GM12878 (cell line): ENCODE measurements around the gene GOPC. TPM values are rescaled to one million over a fixed set of nuclear protein-coding genes. Genes with fewer than 3 reads are reported as not detected.

ENCODE experiments used
- ATAC-seq: fragments of 200-7000 bp; cut with Tn5 transposase; 3 replicates; pipeline ENCODE4 v1.9.1; 2020; ENCODE audit warnings: mild to moderate bottlenecking, moderate library complexity
- BruUV-seq: library from RNA; stranded (reverse); fragments of 400-500 nt; replicated peaks from 2 replicates; lab custom pipeline; 2021; lab: Mats Ljungman, UMichigan
- CTCF ChIA-PET: fragments of 300-600 bp; sonication (Branson Sonifier 250); formaldehyde crosslinking; extraction: SDS; loops from one replicate; lab custom pipeline; 2021; ENCODE audit warnings: inconsistent platforms; lab: Yijun Ruan, JAX
- POLR2A ChIA-PET: fragments of 350-600 bp; formaldehyde crosslinking; extraction: SDS; loops from one replicate; lab custom pipeline; 2021; ENCODE audit warnings: inconsistent platforms; lab: Charles Lee
- RAD21 ChIA-PET: fragments of 300-600 bp; sonication (Branson Sonifier 250); formaldehyde crosslinking; loops from one replicate; lab custom pipeline; 2023; ENCODE audit warnings: antibody characterized with exemption; ENCODE audit not compliant: unreplicated experiment; lab: Charles Lee
- SMC1A ChIA-PET: fragments of 300-600 bp; sonication (Branson Sonifier 250); formaldehyde crosslinking; loops from one replicate; lab custom pipeline; 2023; ENCODE audit not compliant: unreplicated experiment, uncharacterized antibody; lab: Charles Lee
- DNase-seq: peaks from one replicate; pipeline ENCODE4 v3.0.0-alpha.2; 2011; ENCODE audit warnings: low read depth, low spot score
- FAIRE-seq: peaks from 3 replicates; lab custom pipeline; 2011; peaks lifted over from hg19 to GRCh38; lab: Jason Lieb, UNC
- H2AFZ ChIP-seq: 2 replicates; pipeline ENCODE4 v1.6.0; 2011; ENCODE audit warnings: low read depth, low read length, control low read depth; ENCODE audit not compliant: control insufficient read depth
- H3K27ac ChIP-seq: 2 replicates; pipeline ENCODE4 v1.5.1; 2011; ENCODE audit warnings: control low read depth; ENCODE audit not compliant: control insufficient read depth, insufficient read depth
- H3K27me3 ChIP-seq, 2 experiments: replicated peaks in 1 of 2; 2 replicates each; pipeline versions ENCODE4 v1.6.0 to v1.6.1; 2011; ENCODE audit warnings: low read length in 1 of 2; ENCODE audit not compliant: control insufficient read depth in 2 of 2, insufficient read depth in 2 of 2
- H3K36me3 ChIP-seq, 2 experiments: 2 replicates each; pipeline ENCODE4 v1.5.1; 2011; ENCODE audit warnings: low read length in 1 of 2; ENCODE audit not compliant: control insufficient read depth in 2 of 2, insufficient read depth in 2 of 2
- H3K4me1 ChIP-seq: 2 replicates; pipeline ENCODE4 v1.6.1; 2011; ENCODE audit warnings: mild to moderate bottlenecking, low read length, moderate library complexity, mixed read lengths; ENCODE audit not compliant: control insufficient read depth, insufficient read depth
- H3K4me2 ChIP-seq: 2 replicates; pipeline ENCODE4 v1.6.0; 2011; ENCODE audit warnings: control low read depth; ENCODE audit not compliant: control insufficient read depth, insufficient read depth
- H3K4me3 ChIP-seq: fragments of 200-600 bp; sonication (generic); 2 replicates; pipeline ENCODE4 v1.5.1; 2016
- H3K79me2 ChIP-seq: 2 replicates; pipeline ENCODE4 v1.6.0; 2011; ENCODE audit warnings: low read length; ENCODE audit not compliant: control insufficient read depth, insufficient read depth
- H3K9ac ChIP-seq: 2 replicates; pipeline ENCODE4 v1.8.0; 2011; ENCODE audit warnings: low read length, control low read depth, mixed read lengths; ENCODE audit not compliant: control insufficient read depth, insufficient read depth
- H3K9me3 ChIP-seq: replicated peaks from 3 replicates; pipeline ENCODE4 v1.5.1; 2011; ENCODE audit warnings: mild to moderate bottlenecking, low read length; ENCODE audit not compliant: control insufficient read depth, insufficient read depth
- H4K20me1 ChIP-seq: 2 replicates; pipeline ENCODE4 v1.6.0; 2011; ENCODE audit not compliant: control insufficient read depth, insufficient read depth
- BMI1 ChIP-seq: fragments of 450-650 bp; IDR thresholded peaks from 2 replicates; pipeline ENCODE4 v1.6.1; 2016; ENCODE audit warnings: mild to moderate bottlenecking, moderate library complexity, borderline replicate concordance
- HCFC1 ChIP-seq: fragments of 150-350 bp; IDR thresholded peaks from 2 replicates; pipeline ENCODE4 v1.6.1; 2014; ENCODE audit warnings: low read length
- IRF5 ChIP-seq: fragments of 450-650 bp; IDR thresholded peaks from 2 replicates; pipeline ENCODE4 v1.6.1; 2017; ENCODE audit warnings: borderline replicate concordance
- MAX ChIP-seq: IDR thresholded peaks from 2 replicates; pipeline ENCODE4 v1.6.1; 2012; ENCODE audit warnings: low read depth, low read length, improper control_type of control experiment
- MLLT1 ChIP-seq: fragments of 450-650 bp; IDR thresholded peaks from 2 replicates; pipeline ENCODE4 v1.6.1; 2016; ENCODE audit warnings: mild to moderate bottlenecking
- MTA3 ChIP-seq: IDR thresholded peaks from 2 replicates; pipeline ENCODE4 v1.6.1; 2012; ENCODE audit warnings: low read length, inconsistent platforms, borderline replicate concordance
- POLR2A ChIP-seq: IDR thresholded peaks from 2 replicates; pipeline ENCODE4 v1.6.1; 2011; ENCODE audit warnings: low read depth, mild to moderate bottlenecking, low read length
- TCF3 ChIP-seq: IDR thresholded peaks from 2 replicates; pipeline ENCODE4 v1.6.1; 2012; ENCODE audit warnings: low read depth, mild to moderate bottlenecking, low read length, borderline replicate concordance; ENCODE audit not compliant: insufficient read depth
- WGBS: methylation state at CpG from one replicate; pipeline ENCODE4 v1.1.6; 2016; ENCODE audit warnings: low lambda C conversion rate; ENCODE audit not compliant: insufficient replicate concordance, insufficient coverage; ENCODE audit errors: missing lambda C conversion rate; 5-methylcytosine and 5-hydroxymethylcytosine counted together
- in situ Hi-C: fragments of 300-500 bp; cut with MboI; formaldehyde crosslinking; loops from 9 replicates; pipeline ENCODE4 v1.14.3; 2018; ENCODE audit warnings: mixed read lengths
- intact Hi-C: fragments of 100-400 bp; cut with micrococcal nuclease; formaldehyde crosslinking; loops from one replicate; pipeline ENCODE4 v1.14.2; 2022; ENCODE audit not compliant: unreplicated experiment
- polyA plus RNA-seq, 11 experiments: library from polyadenylated mRNA; depleted of rRNA in 4 of 11; unstranded in 6 of 11; stranded (reverse) in 5 of 11; fragments of >200 nt; fragmentation: Nextera tagmentation in 4 of 11; fragmentation: Illumina TruSeq in 1 of 11; extraction: Ambion mirVana in 4 of 11; extraction: Trizol in 1 of 11; gene quantifications; 1 replicate in 1 of 11; 2 replicates in 10 of 11; pipeline versions ENCODE4 v1.2.1 to v1.2.3, GENCODE V29; 2011 to 2016; ENCODE audit warnings: inconsistent platforms in 2 of 11, missing spikeins in 2 of 11, low read depth in 1 of 11
- total RNA-seq, 4 experiments: library from RNA; depleted of rRNA in 3 of 4; stranded (reverse); fragments of >200 nt in 3 of 4; fragmentation: Illumina TruSeq in 1 of 4; extraction: Trizol in 1 of 4; gene quantifications; 2 replicates each; pipeline versions ENCODE4 v1.2.1 to v1.2.3, GENCODE V29; 2013 to 2021

The GOPC gene
- total and polyA plus RNA-seq, 10 of the 15 experiments (the other 5 are each of a cell fraction or from before 2014, with no cell fraction given): 5.8 to 28.5 (median 18.0) TPM

- Histone ChIP-seq H3K9me3 (no peaks in the 10 kb centered on the region; the same call in 2 of the 3 replicates), H2AFZ (no peak overlapping the region), H4K20me1 (no peaks in the 10 kb centered on the region), H3K79me2 (no peaks in the 10 kb centered on the region), H3K36me3 (no peaks in the 10 kb centered on the region), H3K4me3 (no peak overlapping the region), H3K27ac (no peak overlapping the region), H3K9ac (no peak overlapping the region), H3K4me2 (no peak overlapping the region), H3K4me1 (no peaks in the 10 kb centered on the region), H3K27me3 (no peaks in the 10 kb centered on the region)
- no TSS peak for BruUV-seq
- in situ Hi-C loops: no loop called here
- intact Hi-C loops: no loop called here
- TF ChIP-seq TCF3 (no peak), HCFC1 (no peak), IRF5 (no peak), BMI1 (no peak), POLR2A (no peak), MLLT1 (no peak), MAX (no peak), MTA3 (no peak)
- no peak for FAIRE-seq
- ChIA-PET RAD21 (no interaction called here), POLR2A (no interaction called here), SMC1A (interaction anchor here (0.7 to 1.5 kb wide), 3 partner anchors 9 to 71 kb away, joined by 3 read pairs; no protein-coding TSS in a partner anchor), CTCF (interaction anchor here (0.6 kb wide), 1 partner anchor 875 kb away, joined by 3 read pairs; no protein-coding TSS in a partner anchor)
- no peak for ATAC-seq
- WGBS: 47% methylated on average over 2 of the region's 4 CpGs
- DNase-seq: no peak
Observed at GRCh38 chr6:117520603-117521395, 81.5 kb downstream of the GOPC start.
